HEK293 (cell line): ENCODE measurements around the gene PLBD1.

Source experiments
- CTCF ChIA-PET: fragments of 350-600 bp; formaldehyde crosslinking; extraction: SDS; loops from one replicate; lab custom pipeline; 2021; ENCODE audit warnings: antibody characterized with exemption; lab: Yijun Ruan, JAX
- POLR2A ChIA-PET: fragments of 300-600 bp; formaldehyde crosslinking; extraction: SDS; loops from one replicate; lab custom pipeline; 2020; ENCODE audit warnings: antibody characterized with exemption, inconsistent platforms; lab: Yijun Ruan, JAX
- H3K27ac ChIP-seq: fragments of 200-500 bp; sonication (Bioruptor generic); 2 replicates; pipeline ENCODE4 v1.5.1; 2014; ENCODE audit warnings: low read depth, low read length, control low read depth, inconsistent platforms; ENCODE audit errors: extremely low read depth
- H3K36me3 ChIP-seq, 2 experiments: fragments of 200-500 bp in 1 of 2; sonication (Bioruptor generic) in 1 of 2; 1 replicate in 1 of 2; 2 replicates in 1 of 2; pipeline ENCODE4 v1.5.1; 2014 to 2017; ENCODE audit warnings: inconsistent platforms in 2 of 2, low read length in 2 of 2; ENCODE audit not compliant: control insufficient read depth in 2 of 2, insufficient read depth in 1 of 2
- H3K4me1 ChIP-seq: fragments of 200-500 bp; sonication (Bioruptor generic); 2 replicates; pipeline ENCODE4 v1.5.1; 2014; ENCODE audit warnings: mild to moderate bottlenecking, low read length, inconsistent platforms; ENCODE audit not compliant: control insufficient read depth, insufficient read depth
- H3K4me3 ChIP-seq: 2 replicates; pipeline ENCODE4 v1.5.1; 2011; ENCODE audit warnings: low read depth, mild to moderate bottlenecking, control low read depth, low read length, moderate library complexity
- H3K9me3 ChIP-seq: fragments of 200-500 bp; sonication (Bioruptor generic); 2 replicates; pipeline ENCODE4 v1.5.1; 2014; ENCODE audit warnings: low read depth, low read length, inconsistent platforms; ENCODE audit not compliant: control insufficient read depth, insufficient read depth
- EGR2 ChIP-seq: fragments of 450-650 bp; formaldehyde crosslinking; IDR thresholded peaks from 2 replicates; pipeline ENCODE4 v1.5.1; 2016; ENCODE audit warnings: low read depth, missing biosample characterization, missing genetic modification characterization
- GLIS1 ChIP-seq: fragments of 450-650 bp; formaldehyde crosslinking; IDR thresholded peaks from 2 replicates; pipeline ENCODE4 v1.5.1; 2016; ENCODE audit warnings: missing biosample characterization, missing genetic modification characterization
- RBAK ChIP-seq: fragments of 450-650 bp; formaldehyde crosslinking; IDR thresholded peaks from 2 replicates; pipeline ENCODE4 v1.5.1; 2016; ENCODE audit warnings: missing biosample characterization, missing genetic modification characterization
- SETDB1 ChIP-seq: IDR thresholded peaks from one replicate; pipeline ENCODE4 v1.6.1; 2017; ENCODE audit warnings: mild to moderate bottlenecking, low read length, moderate library complexity, mixed read lengths; ENCODE audit not compliant: insufficient read length
- ZBTB11 ChIP-seq: fragments of 450-650 bp; formaldehyde crosslinking; conservative IDR thresholded peaks from 2 replicates; pipeline ENCODE4 v1.5.1; 2016; ENCODE audit warnings: low read depth, missing biosample characterization, missing genetic modification characterization
- ZBTB7A ChIP-seq: fragments of 450-650 bp; formaldehyde crosslinking; IDR thresholded peaks from 2 replicates; pipeline ENCODE4 v1.5.1; 2016; ENCODE audit warnings: low read depth, missing biosample characterization, missing genetic modification characterization
- ZNF132 ChIP-seq: fragments of 450-650 bp; formaldehyde crosslinking; IDR thresholded peaks from 2 replicates; pipeline ENCODE4 v1.5.1; 2017; ENCODE audit warnings: missing biosample characterization, missing genetic modification characterization, borderline replicate concordance
- ZNF19 ChIP-seq: fragments of 450-650 bp; formaldehyde crosslinking; IDR thresholded peaks from 2 replicates; pipeline ENCODE4; 2016; ENCODE audit warnings: missing biosample characterization, missing genetic modification characterization, low read depth
- ZNF26 ChIP-seq: fragments of 450-650 bp; formaldehyde crosslinking; IDR thresholded peaks from 2 replicates; pipeline ENCODE4 v1.5.1; 2016; ENCODE audit warnings: missing biosample characterization, missing genetic modification characterization
- ZNF280D ChIP-seq: fragments of 450-650 bp; formaldehyde crosslinking; IDR thresholded peaks from 2 replicates; pipeline ENCODE4 v1.5.1; 2016; ENCODE audit warnings: missing biosample characterization, missing genetic modification characterization
- ZNF335 ChIP-seq: fragments of 450-650 bp; formaldehyde crosslinking; conservative IDR thresholded peaks from 2 replicates; pipeline ENCODE4 v1.5.1; 2016; ENCODE audit warnings: missing biosample characterization, missing genetic modification characterization
- ZNF341 ChIP-seq: fragments of 450-650 bp; formaldehyde crosslinking; IDR thresholded peaks from 2 replicates; pipeline ENCODE4; 2016; ENCODE audit warnings: low read depth, missing biosample characterization, missing genetic modification characterization
- ZNF416 ChIP-seq: fragments of 450-650 bp; formaldehyde crosslinking; IDR thresholded peaks from 2 replicates; pipeline ENCODE4 v1.5.1; 2016; ENCODE audit warnings: missing biosample characterization, missing genetic modification characterization
- ZNF529 ChIP-seq: fragments of 450-650 bp; formaldehyde crosslinking; IDR thresholded peaks from 2 replicates; pipeline ENCODE4 v1.5.1; 2017; ENCODE audit warnings: missing genetic modification characterization, missing biosample characterization; ENCODE audit not compliant: insufficient replicate concordance
- ZNF600 ChIP-seq: fragments of 450-650 bp; formaldehyde crosslinking; IDR thresholded peaks from 2 replicates; pipeline ENCODE4 v1.5.1; 2016; ENCODE audit warnings: missing biosample characterization, missing genetic modification characterization
- TF ChIP-seq, protein P1 (sequence below): fragments of 450-650 bp; formaldehyde crosslinking; IDR thresholded peaks from 2 replicates; pipeline ENCODE4 v1.5.1; 2016; ENCODE audit warnings: missing biosample characterization, missing genetic modification characterization
- TF ChIP-seq, protein P2 (sequence below): fragments of 450-650 bp; formaldehyde crosslinking; IDR thresholded peaks from 2 replicates; pipeline ENCODE4 v1.5.1; 2016; ENCODE audit warnings: missing biosample characterization, missing genetic modification characterization

The PLBD1 gene

GRCh38 chr12:14481201-14481600, 86.5 kb downstream of the PLBD1 start:
- H3K4me3 ChIP-seq: no peak overlapping the region
- no peak for TF ChIP-seq ZNF132 (tag by site-specific recombination)
- TF ChIP-seq ZBTB11 (tag by site-specific recombination): no peak
- TF ChIP-seq, protein P1, sequence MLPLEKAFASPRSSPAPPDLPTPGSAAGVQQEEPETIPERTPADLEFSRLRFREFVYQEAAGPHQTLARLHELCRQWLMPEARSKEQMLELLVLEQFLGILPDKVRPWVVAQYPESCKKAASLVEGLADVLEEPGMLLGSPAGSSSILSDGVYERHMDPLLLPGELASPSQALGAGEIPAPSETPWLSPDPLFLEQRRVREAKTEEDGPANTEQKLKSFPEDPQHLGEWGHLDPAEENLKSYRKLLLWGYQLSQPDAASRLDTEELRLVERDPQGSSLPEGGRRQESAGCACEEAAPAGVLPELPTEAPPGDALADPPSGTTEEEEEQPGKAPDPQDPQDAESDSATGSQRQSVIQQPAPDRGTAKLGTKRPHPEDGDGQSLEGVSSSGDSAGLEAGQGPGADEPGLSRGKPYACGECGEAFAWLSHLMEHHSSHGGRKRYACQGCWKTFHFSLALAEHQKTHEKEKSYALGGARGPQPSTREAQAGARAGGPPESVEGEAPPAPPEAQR (tag by site-specific recombination): no peak
- no peak for TF ChIP-seq ZNF416 (tag by site-specific recombination)
- TF ChIP-seq EGR2: no peak
- TF ChIP-seq, all 188 proteins: peak for 0
- ChIA-PET CTCF (no interaction called here), POLR2A (no interaction called here)
- no peaks in the 10 kb centered on the region for H3K9me3 ChIP-seq
- H3K27ac ChIP-seq: no peak overlapping the region
- no peaks in the 10 kb centered on the region for H3K4me1 ChIP-seq
- peaks cover 17 to 71% of the 10 kb centered on the region in 2 experiments for H3K36me3 ChIP-seq

DNA sequence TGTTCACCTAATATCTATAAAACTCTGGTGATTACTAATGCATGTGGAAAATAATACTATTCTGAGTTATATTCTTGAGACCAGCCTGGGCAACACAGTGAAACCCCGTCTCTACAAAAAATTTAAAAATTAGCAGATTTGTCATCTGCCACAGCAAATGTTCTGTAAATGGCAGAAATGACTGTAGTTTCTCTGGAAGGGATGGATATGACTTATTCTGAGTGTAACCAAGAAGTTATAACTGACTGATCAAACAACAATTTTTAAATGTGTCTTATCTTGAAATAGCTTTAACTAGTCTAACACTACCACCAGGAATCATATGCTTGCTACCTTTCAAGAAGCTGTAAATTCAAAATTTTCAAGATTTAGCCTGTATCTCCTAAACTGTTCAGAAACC, 88.7 kb downstream of the PLBD1 start:
- H3K36me3 ChIP-seq: peaks cover 20 to 61% of the 10 kb centered on the region in 2 experiments
- TF ChIP-seq, protein P2, sequence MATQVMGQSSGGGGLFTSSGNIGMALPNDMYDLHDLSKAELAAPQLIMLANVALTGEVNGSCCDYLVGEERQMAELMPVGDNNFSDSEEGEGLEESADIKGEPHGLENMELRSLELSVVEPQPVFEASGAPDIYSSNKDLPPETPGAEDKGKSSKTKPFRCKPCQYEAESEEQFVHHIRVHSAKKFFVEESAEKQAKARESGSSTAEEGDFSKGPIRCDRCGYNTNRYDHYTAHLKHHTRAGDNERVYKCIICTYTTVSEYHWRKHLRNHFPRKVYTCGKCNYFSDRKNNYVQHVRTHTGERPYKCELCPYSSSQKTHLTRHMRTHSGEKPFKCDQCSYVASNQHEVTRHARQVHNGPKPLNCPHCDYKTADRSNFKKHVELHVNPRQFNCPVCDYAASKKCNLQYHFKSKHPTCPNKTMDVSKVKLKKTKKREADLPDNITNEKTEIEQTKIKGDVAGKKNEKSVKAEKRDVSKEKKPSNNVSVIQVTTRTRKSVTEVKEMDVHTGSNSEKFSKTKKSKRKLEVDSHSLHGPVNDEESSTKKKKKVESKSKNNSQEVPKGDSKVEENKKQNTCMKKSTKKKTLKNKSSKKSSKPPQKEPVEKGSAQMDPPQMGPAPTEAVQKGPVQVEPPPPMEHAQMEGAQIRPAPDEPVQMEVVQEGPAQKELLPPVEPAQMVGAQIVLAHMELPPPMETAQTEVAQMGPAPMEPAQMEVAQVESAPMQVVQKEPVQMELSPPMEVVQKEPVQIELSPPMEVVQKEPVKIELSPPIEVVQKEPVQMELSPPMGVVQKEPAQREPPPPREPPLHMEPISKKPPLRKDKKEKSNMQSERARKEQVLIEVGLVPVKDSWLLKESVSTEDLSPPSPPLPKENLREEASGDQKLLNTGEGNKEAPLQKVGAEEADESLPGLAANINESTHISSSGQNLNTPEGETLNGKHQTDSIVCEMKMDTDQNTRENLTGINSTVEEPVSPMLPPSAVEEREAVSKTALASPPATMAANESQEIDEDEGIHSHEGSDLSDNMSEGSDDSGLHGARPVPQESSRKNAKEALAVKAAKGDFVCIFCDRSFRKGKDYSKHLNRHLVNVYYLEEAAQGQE: no peak
- no peak for TF ChIP-seq ZNF341 (tag by site-specific recombination)
- TF ChIP-seq GLIS1: no peak
- no peak overlapping the region for H3K27ac ChIP-seq
- ChIA-PET CTCF (interaction anchor here (0.6 kb wide), 1 partner anchor 506 kb away, joined by 3 read pairs; no protein-coding TSS in a partner anchor), POLR2A (no interaction called here)
- no peak overlapping the region for H3K4me3 ChIP-seq
- H3K4me1 ChIP-seq: no peaks in the 10 kb centered on the region
- H3K9me3 ChIP-seq: no peaks in the 10 kb centered on the region

GRCh38 chr12:14473707-14474287, 93.9 kb downstream of the PLBD1 start:
- ChIA-PET POLR2A (no interaction called here), CTCF (no interaction called here)
- H3K9me3 ChIP-seq: no peaks in the 10 kb centered on the region
- peaks cover 12 to 47% of the 10 kb centered on the region in 2 experiments for H3K36me3 ChIP-seq
- H3K4me1 ChIP-seq: no peaks in the 10 kb centered on the region
- H3K4me3 ChIP-seq: no peak overlapping the region
- no peak overlapping the region for H3K27ac ChIP-seq
- TF ChIP-seq SETDB1: peak; percentile 98
- 0 out of 2 replicates have a peak, but pooled peaks have one; percentile 28 for TF ChIP-seq ZNF26 (tag by site-specific recombination)
- TF ChIP-seq ZBTB7A (tag by site-specific recombination): no peak
- 0 out of 2 replicates have a peak, but pooled peaks have one; percentile 12 for TF ChIP-seq ZNF19 (tag by site-specific recombination)
- peak; percentile 74; the same call in 1 of the 2 replicates for TF ChIP-seq ZNF280D
- no peak for TF ChIP-seq ZNF600 (tag by site-specific recombination)
- no peak for TF ChIP-seq RBAK
- peak; percentile 60 for TF ChIP-seq ZNF529 (tag by site-specific recombination)
- TF ChIP-seq ZNF335 (tag by site-specific recombination): no peak
